T-cell (primary cell): ENCODE results near the gene RELA. TPM values are rescaled to one million over a fixed set of nuclear protein-coding genes. Genes with fewer than 3 reads are reported as not detected.

ENCODE experiments used
- ATAC-seq, 4 experiments: fragments of 200-7000 bp in 3 of 4; fragments of 150-1000 bp in 1 of 4; cut with Tn5 transposase; replicated peaks in 1 of 4; 1 replicate in 3 of 4; 2 replicates in 1 of 4; pipeline ENCODE4 v1.10.0; 2021; ENCODE audit warnings: moderate library complexity in 3 of 4, mild to moderate bottlenecking in 2 of 4, moderate number of reproducible peaks in 1 of 4
- CTCF ChIA-PET, 2 donors: fragments of 300-600 bp; sonication (Branson Sonifier 250); formaldehyde crosslinking; loops; one replicate each; lab custom pipeline; 2022; ENCODE audit warnings: antibody characterized with exemption in 2 of 2; lab: Charles Lee
- POLR2A ChIA-PET, 2 donors: fragments of 300-600 bp; sonication (Branson Sonifier 250); formaldehyde crosslinking; loops; one replicate each; lab custom pipeline; 2022; ENCODE audit warnings: antibody characterized with exemption in 2 of 2; lab: Charles Lee
- DNase-seq, 35 experiments: peaks; one replicate each; pipeline versions ENCODE4 v3.0.0 to v3.0.0-alpha.2; 2013 to 2023
- H3K27ac ChIP-seq: one replicate; pipeline ENCODE4 v1.5.1; 2013; ENCODE audit warnings: low read length
- H3K27me3 ChIP-seq, 2 experiments: replicated peaks in 1 of 2; 1 replicate in 1 of 2; 2 replicates in 1 of 2; pipeline versions ENCODE4 v1.6.1 to v1.7.0; 2013; ENCODE audit warnings: low read length in 1 of 2, mixed read lengths in 1 of 2; ENCODE audit not compliant: control insufficient read depth in 2 of 2, insufficient read depth in 2 of 2; ENCODE audit errors: extremely low read depth in 1 of 2
- H3K36me3 ChIP-seq, 2 donors: 1 replicate in 1 of 2; 2 replicates in 1 of 2; pipeline versions ENCODE4 v1.6.1 to v1.7.0; 2013; ENCODE audit warnings: low read length in 1 of 2; ENCODE audit not compliant: control insufficient read depth in 2 of 2, insufficient read depth in 1 of 2; ENCODE audit errors: extremely low read depth in 1 of 2
- H3K4me1 ChIP-seq, 2 experiments: 1 replicate in 1 of 2; 2 replicates in 1 of 2; pipeline versions ENCODE4 v1.6.1 to v1.7.0; 2013; ENCODE audit warnings: low read length in 2 of 2, mixed read lengths in 1 of 2; ENCODE audit not compliant: insufficient read depth in 2 of 2, control insufficient read depth in 1 of 2; ENCODE audit errors: extremely low read depth in 1 of 2
- H3K4me3 ChIP-seq, 2 donors: 1 replicate in 1 of 2; 2 replicates in 1 of 2; pipeline versions ENCODE4 v1.5.1 to v1.7.0; 2013; ENCODE audit warnings: mild to moderate bottlenecking in 2 of 2, low read length in 1 of 2, moderate library complexity in 1 of 2; ENCODE audit not compliant: control insufficient read depth in 1 of 2; ENCODE audit errors: extremely low read depth in 1 of 2
- H3K9me3 ChIP-seq: 2 replicates; pipeline ENCODE4 v1.7.0; 2013
- H3K27ac Mint-ChIP-seq, 2 donors: one replicate each; pipeline ENCODE4 v1.8.0; 2020 to 2021; ENCODE audit warnings: mild to moderate bottlenecking in 2 of 2, mixed read lengths in 2 of 2
- H3K27me3 Mint-ChIP-seq, 2 donors: one replicate each; pipeline ENCODE4 v1.8.0; 2021 to 2022; ENCODE audit warnings: mixed read lengths in 2 of 2
- H3K36me3 Mint-ChIP-seq: one replicate; pipeline ENCODE4 v1.8.0; 2021; ENCODE audit warnings: mixed read lengths
- H3K4me1 Mint-ChIP-seq, 3 donors: one replicate each; pipeline ENCODE4 v1.8.0; 2020 to 2022; ENCODE audit warnings: mixed read lengths in 3 of 3, mild to moderate bottlenecking in 1 of 3
- H3K4me3 Mint-ChIP-seq, 3 donors: one replicate each; pipeline ENCODE4 v1.8.0; 2020 to 2022; ENCODE audit warnings: mild to moderate bottlenecking in 3 of 3, mixed read lengths in 3 of 3, moderate library complexity in 3 of 3
- H3K9me3 Mint-ChIP-seq, 3 donors: one replicate each; pipeline ENCODE4 v1.8.0; 2020 to 2022; ENCODE audit warnings: mixed read lengths in 3 of 3
- WGBS: methylation state at CpG from one replicate; pipeline ENCODE4 v1.1.5; 2013; ENCODE audit warnings: missing lambda C conversion rate; ENCODE audit not compliant: insufficient coverage; 5-methylcytosine and 5-hydroxymethylcytosine counted together
- total RNA-seq, 35 experiments: library from RNA in 6 of 35; stranded (reverse) in 6 of 35; fragments of 120-200 nt in 1 of 35; gene quantifications; one replicate each; pipeline versions ENCODE4 v1.2.1 to v1.2.4 and lab custom pipeline; 2013 to 2026

Gene RELA
- total RNA-seq, 5 donors from 2014 or later (not counting 1 experiment from before 2014, with no cell fraction given): 155 to 302 (median 172) TPM

GRCh38 chr11:65615950-65616574 is 46.7 kb downstream of the RELA start:
- ChIA-PET CTCF (interaction anchor here in 1 of 2 donors (0.6 to 1.8 kb wide), 7 partner anchors 22 to 1862 kb away, joined by 3 to 11 read pairs (median 6); partner anchors contain the start of genes CFL1, FIBP, MUS81 and SIPA1), POLR2A (interaction anchor here (0.5 to 1.5 kb wide), 4 partner anchors 22 to 243 kb away, joined by 3 to 9 read pairs (median 6); partner anchors contain the start of genes FAM89B (in 1 of the 2) and SIPA1 (in 1 of the 2))
- H3K4me3 ChIP-seq: peak overlapping the region; percentile 79 to 94
- H3K36me3 ChIP-seq: peaks cover 8 to 54% of the 10 kb centered on the region in 2 donors
- H3K4me1 ChIP-seq: peaks cover 33 to 77% of the 10 kb centered on the region in 2 experiments
- ATAC-seq: no peak
- H3K4me1 Mint-ChIP-seq: peaks cover 39 to 51% (median 45%) of the 10 kb centered on the region in 3 donors
- H3K27me3 Mint-ChIP-seq: no peaks in the 10 kb centered on the region
- H3K27ac ChIP-seq: peak overlapping the region; percentile 99
- H3K9me3 Mint-ChIP-seq: no peaks in the 10 kb centered on the region
- H3K27me3 ChIP-seq: no peaks in the 10 kb centered on the region
- H3K9me3 ChIP-seq: no peaks in the 10 kb centered on the region
- peak overlapping the region; percentile 95 to 97 for H3K27ac Mint-ChIP-seq
- H3K4me3 Mint-ChIP-seq: peak overlapping the region; percentile 91 to 96 (median 93)
- peaks cover 4% of the 10 kb centered on the region for H3K36me3 Mint-ChIP-seq
- DNase-seq: peak in 7 of 35 experiments; percentile 15 to 47 (median 30)
- WGBS: under 1% methylated on average over 24 of the region's 50 CpGs

GRCh38 chr11:65615229-65615949 is 47.3 kb downstream of the RELA start, which contains the start of gene PCNX3:
Gene PCNX3 (plus strand): TSS chr11:65615776. CDS start chr11:65616312, 536 bp downstream.
- Histone ChIP-seq H3K27me3 (no peaks in the 10 kb centered on the region), H3K9me3 (no peaks in the 10 kb centered on the region), H3K4me3 (peak within 1 kb of the TSS; percentile 94 to 99), H3K36me3 (peaks cover 13 to 48% of the 10 kb centered on the region in 2 donors), H3K4me1 (peaks cover 39 to 79% of the 10 kb centered on the region in 2 experiments), H3K27ac (peak within 1 kb of the TSS; percentile 99)
- ATAC-seq (peak; percentile 86 to 90 (median 88)), DNase-seq (peak; percentile 99 to 100 (median 100))
- Mint-ChIP-seq H3K9me3 (no peaks in the 10 kb centered on the region), H3K4me3 (peak within 1 kb of the TSS; percentile 91 to 96 (median 93)), H3K4me1 (peaks cover 45 to 56% (median 52%) of the 10 kb centered on the region in 3 donors), H3K27me3 (no peaks in the 10 kb centered on the region), H3K27ac (peak within 1 kb of the TSS; percentile 95 to 97), H3K36me3 (peaks cover 4% of the 10 kb centered on the region)
- ChIA-PET POLR2A (interaction anchor here (0.5 to 1.5 kb wide), 9 partner anchors 23 to 275 kb away, joined by 3 to 9 read pairs (median 4); partner anchors contain the start of genes CCDC85B (in 1 of the 2), FAM89B (in 1 of the 2), MALAT1 (in 1 of the 2) and SIPA1 (in 1 of the 2)), CTCF (interaction anchor here in 1 of 2 donors (0.5 to 1.8 kb wide), 13 partner anchors 23 to 275 kb away, joined by 3 to 11 read pairs (median 4); partner anchors contain the start of genes CCDC85B, CFL1, EHBP1L1 and FIBP)
- WGBS: under 1% methylated on average over 50 of the region's 55 CpGs

GRCh38 chr11:65613091-65613928 is 49.4 kb downstream of the RELA start:
- Histone ChIP-seq H3K36me3 (peaks cover 10 to 36% of the 10 kb centered on the region in 2 donors), H3K27me3 (no peaks in the 10 kb centered on the region), H3K9me3 (no peaks in the 10 kb centered on the region), H3K4me3 (peak overlapping the region; percentile 94 to 99), H3K4me1 (peaks cover 39 to 70% of the 10 kb centered on the region in 2 experiments), H3K27ac (peak overlapping the region; percentile 99)
- DNase-seq: peak in 2 of 35 experiments; percentile 20 to 38
- Mint-ChIP-seq H3K4me1 (peaks cover 58 to 67% (median 59%) of the 10 kb centered on the region in 3 donors), H3K27me3 (no peaks in the 10 kb centered on the region), H3K9me3 (no peaks in the 10 kb centered on the region), H3K27ac (peak overlapping the region; percentile 61 to 93), H3K36me3 (peaks cover 6% of the 10 kb centered on the region), H3K4me3 (peak overlapping the region; percentile 91 to 96 (median 93))
- POLR2A ChIA-PET: interaction anchor here in 1 of 2 donors (0.6 kb wide), 1 partner anchor 246 kb away, joined by 3 read pairs; no protein-coding TSS in a partner anchor
- no peak for ATAC-seq
- 15% methylated on average over 35 of the region's 43 CpGs for WGBS
- CTCF ChIA-PET: interaction anchor here in 1 of 2 donors (0.6 kb wide), 1 partner anchor 47 kb away, joined by 6 read pairs; no protein-coding TSS in a partner anchor

- peak overlapping the region; percentile 91 to 96 (median 93) for H3K4me3 Mint-ChIP-seq
- POLR2A ChIA-PET: interaction anchor here in 1 of 2 donors (0.6 kb wide), 1 partner anchor 245 kb away, joined by 3 read pairs; no protein-coding TSS in a partner anchor
- Histone ChIP-seq H3K4me1 (peaks cover 39 to 65% of the 10 kb centered on the region in 2 experiments), H3K27ac (peak overlapping the region; percentile 99), H3K27me3 (no peaks in the 10 kb centered on the region), H3K4me3 (peak overlapping the region; percentile 94 to 99), H3K36me3 (peaks cover 5 to 36% of the 10 kb centered on the region in 2 donors), H3K9me3 (no peaks in the 10 kb centered on the region)
- H3K36me3 Mint-ChIP-seq: peaks cover 10% of the 10 kb centered on the region
- no peaks in the 10 kb centered on the region for H3K27me3 Mint-ChIP-seq
- H3K4me1 Mint-ChIP-seq: peaks cover 57 to 67% (median 58%) of the 10 kb centered on the region in 3 donors
- ATAC-seq (no peak), DNase-seq (no peak)
- no peaks in the 10 kb centered on the region for H3K9me3 Mint-ChIP-seq
- H3K27ac Mint-ChIP-seq: peak overlapping the region; percentile 93 to 95
- WGBS: 49% methylated on average over 7 of the region's 7 CpGs
- CTCF ChIA-PET: no interaction called here
Observed at GRCh38 chr11:65612691-65613090, 50.0 kb downstream of the RELA start.

GRCh38 chr11:65611758-65612603 is 50.7 kb downstream of the RELA start:
- ChIA-PET CTCF (no interaction called here), POLR2A (interaction anchor here in 1 of 2 donors (0.6 kb wide), 1 partner anchor 244 kb away, joined by 3 read pairs; no protein-coding TSS in a partner anchor)
- Mint-ChIP-seq H3K4me3 (peak overlapping the region; percentile 91 to 96 (median 93)), H3K4me1 (peaks cover 50 to 60% (median 52%) of the 10 kb centered on the region in 3 donors), H3K27ac (peak overlapping the region; percentile 93 to 95), H3K36me3 (peaks cover 13% of the 10 kb centered on the region), H3K9me3 (no peaks in the 10 kb centered on the region), H3K27me3 (no peaks in the 10 kb centered on the region)
- DNase-seq (no peak), ATAC-seq (no peak)
- WGBS: 71% methylated on average over 4 of the region's 12 CpGs
- Histone ChIP-seq H3K36me3 (peaks cover 8 to 33% of the 10 kb centered on the region in 2 donors), H3K27me3 (no peaks in the 10 kb centered on the region), H3K4me1 (peaks cover 36 to 58% of the 10 kb centered on the region in 2 experiments), H3K4me3 (peak overlapping the region; percentile 94 to 99), H3K9me3 (no peaks in the 10 kb centered on the region), H3K27ac (peak overlapping the region; percentile 74)
